ENCODE data around the gene ATF6. TPM values are rescaled to one million over a fixed set of nuclear protein-coding genes. Genes with fewer than 3 reads are reported as not detected.

ATF6 gene
- total RNA-seq, 1 experiment from 2014 or later, result 16.4 TPM

GRCh38 chr1:161886589-161886988 lies 120.5 kb downstream of the ATF6 start:
- Histone ChIP-seq H3K4me3 (ENCODE audit: low read depth in 2 of 2, low read length in 2 of 2) (no peak overlapping the region), H3K27me3 (ENCODE audit: control insufficient read depth, insufficient read depth, low read length) (no peaks in the 10 kb centered on the region), H3K4me1 (ENCODE audit: control insufficient read depth, insufficient read depth, low read length) (no peaks in the 10 kb centered on the region; the same call in 1 of the 2 replicates), H3K9me3 (ENCODE audit: control insufficient read depth, insufficient read depth, low read depth, low read length) (no peaks in the 10 kb centered on the region), H3K27ac (ENCODE audit: low read length) (no peak overlapping the region), H3K36me3 (ENCODE audit: control insufficient read depth, insufficient read depth, low read length) (no peaks in the 10 kb centered on the region)
- BruUV-seq (replicated peaks), result no TSS peak
- ChIA-PET POLR2A (no interaction called here), CTCF (no interaction called here)
- intact Hi-C loops (cut with micrococcal nuclease; ENCODE audit: unreplicated experiment), result no loop called here
- DNase-seq (ENCODE audit: low read depth, low spot score), result no peak
- TF ChIP-seq SIN3A (IDR thresholded peaks at IDR 0.05; ENCODE audit: borderline replicate concordance, insufficient read depth, low read depth, low read length) (no peak), CTCF (IDR thresholded peaks at IDR 0.05) (no peak), POLR2AphosphoS5 (IDR thresholded peaks at IDR 0.05; ENCODE audit: low read depth, low read length) (no peak), REST (IDR thresholded peaks at IDR 0.05; ENCODE audit: insufficient read depth in 1 of 2, low read depth in 2 of 2, low read length in 1 of 2) (no peak), TCF7L2 (IDR thresholded peaks at IDR 0.05; ENCODE audit: low read depth, low read length) (no peak)
- in situ Hi-C loops (cut with HindIII; ENCODE audit: low pct_unique_long_range_greater_than_20kb, low sequenced_read_pairs), result no loop called here
- no peak for ATAC-seq

- in situ Hi-C loops (cut with HindIII; ENCODE audit: low pct_unique_long_range_greater_than_20kb, low sequenced_read_pairs) (no loop called here), intact Hi-C loops (cut with micrococcal nuclease; ENCODE audit: unreplicated experiment) (no loop called here)
- POLR2A ChIA-PET, result no interaction called here
- Histone ChIP-seq H3K9me3 (ENCODE audit: control insufficient read depth, insufficient read depth, low read depth, low read length) (no peaks in the 10 kb centered on the region), H3K27me3 (ENCODE audit: control insufficient read depth, insufficient read depth, low read length) (no peaks in the 10 kb centered on the region), H3K36me3 (ENCODE audit: control insufficient read depth, insufficient read depth, low read length) (no peaks in the 10 kb centered on the region), H3K4me1 (ENCODE audit: control insufficient read depth, insufficient read depth, low read length) (no peaks in the 10 kb centered on the region; the same call in 1 of the 2 replicates), H3K27ac (ENCODE audit: low read length) (no peak overlapping the region), H3K4me3 (ENCODE audit: low read depth in 2 of 2, low read length in 2 of 2) (no peak overlapping the region)
- TF ChIP-seq REST (IDR thresholded peaks at IDR 0.05; ENCODE audit: insufficient read depth in 1 of 2, low read depth in 2 of 2, low read length in 1 of 2), result no peak
- TF ChIP-seq POLR2AphosphoS5 (IDR thresholded peaks at IDR 0.05; ENCODE audit: low read depth, low read length), result no peak
- TF ChIP-seq TCF7L2 (IDR thresholded peaks at IDR 0.05; ENCODE audit: low read depth, low read length), result no peak
- ATAC-seq (no peak), DNase-seq (ENCODE audit: low read depth, low spot score) (no peak)
- no TSS peak for BruUV-seq (replicated peaks)
- CTCF ChIA-PET, result no interaction called here
Measured at GRCh38 chr1:161887730-161888287, 121.7 kb downstream of the ATF6 start.

All from Panc1 (cell line).